ENCODE measurements around the gene CLDN5.

DNA sequence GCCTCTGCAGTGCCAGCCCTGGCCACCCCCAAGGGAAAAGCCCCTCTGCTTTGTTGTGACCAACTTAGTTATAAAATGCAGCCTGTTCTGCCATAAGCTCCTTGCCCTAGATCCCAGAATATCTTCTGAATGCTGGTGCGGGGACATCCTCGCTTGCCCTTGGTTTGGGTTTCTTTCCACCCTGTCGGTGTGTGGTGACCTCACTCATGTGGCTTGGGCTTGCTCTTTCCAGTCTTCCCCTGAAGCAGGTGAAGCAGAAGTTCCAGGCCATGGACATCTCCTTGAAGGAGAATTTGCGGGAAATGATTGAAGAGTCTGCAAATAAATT is 16.7 kb downstream of the CLDN5 start:
- TF ChIP-seq, protein P1, sequence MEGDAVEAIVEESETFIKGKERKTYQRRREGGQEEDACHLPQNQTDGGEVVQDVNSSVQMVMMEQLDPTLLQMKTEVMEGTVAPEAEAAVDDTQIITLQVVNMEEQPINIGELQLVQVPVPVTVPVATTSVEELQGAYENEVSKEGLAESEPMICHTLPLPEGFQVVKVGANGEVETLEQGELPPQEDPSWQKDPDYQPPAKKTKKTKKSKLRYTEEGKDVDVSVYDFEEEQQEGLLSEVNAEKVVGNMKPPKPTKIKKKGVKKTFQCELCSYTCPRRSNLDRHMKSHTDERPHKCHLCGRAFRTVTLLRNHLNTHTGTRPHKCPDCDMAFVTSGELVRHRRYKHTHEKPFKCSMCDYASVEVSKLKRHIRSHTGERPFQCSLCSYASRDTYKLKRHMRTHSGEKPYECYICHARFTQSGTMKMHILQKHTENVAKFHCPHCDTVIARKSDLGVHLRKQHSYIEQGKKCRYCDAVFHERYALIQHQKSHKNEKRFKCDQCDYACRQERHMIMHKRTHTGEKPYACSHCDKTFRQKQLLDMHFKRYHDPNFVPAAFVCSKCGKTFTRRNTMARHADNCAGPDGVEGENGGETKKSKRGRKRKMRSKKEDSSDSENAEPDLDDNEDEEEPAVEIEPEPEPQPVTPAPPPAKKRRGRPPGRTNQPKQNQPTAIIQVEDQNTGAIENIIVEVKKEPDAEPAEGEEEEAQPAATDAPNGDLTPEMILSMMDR (IDR thresholded peaks at IDR 0.05), result no peak
- no peak for TF ChIP-seq POLR2A (IDR thresholded peaks at IDR 0.05)
